Central memory CD4-positive, alpha-beta T cell (primary cell): ENCODE results near the gene TAGLN2.

Experiments
- DNase-seq: peaks from one replicate; pipeline ENCODE4 v3.0.0; 2022

Gene TAGLN2

GRCh38 chr1:159949123-159949522, 23.8 kb upstream of the TAGLN2 start:
- no peak for DNase-seq

- DNase-seq = no peak
These were observed 22.6 kb upstream of the TAGLN2 start for GRCh38 chr1:159947942-159948341.

- no peak for DNase-seq
These were observed 21.2 kb upstream of the TAGLN2 start for GRCh38 chr1:159946242-159947187.

GRCh38 chr1:159945483-159946241, 20.4 kb upstream of the TAGLN2 start, which contains the start of gene IGSF9:
Gene IGSF9, minus strand, starts transcription at chr1:159945613. Its CDS starts 2,159 bp downstream, at chr1:159943454.
- DNase-seq = peak; percentile 67

- DNase-seq = no peak
These were observed 19.5 kb upstream of the TAGLN2 start for GRCh38 chr1:159944623-159945455.

GRCh38 chr1:159943908-159944622, 18.8 kb upstream of the TAGLN2 start:
- DNase-seq = no peak

GRCh38 chr1:159943278-159943640, 18.0 kb upstream of the TAGLN2 start:
- DNase-seq = no peak

GRCh38 chr1:159942632-159943277, 17.4 kb upstream of the TAGLN2 start:
- DNase-seq = no peak

- DNase-seq = no peak
These were observed 16.6 kb upstream of the TAGLN2 start for GRCh38 chr1:159941591-159942560.

- DNase-seq = no peak
These were observed 15.8 kb upstream of the TAGLN2 start for GRCh38 chr1:159941141-159941540.

GRCh38 chr1:159940006-159940620, 14.8 kb upstream of the TAGLN2 start:
- no peak for DNase-seq

GRCh38 chr1:159939678-159940002, 14.3 kb upstream of the TAGLN2 start:
- DNase-seq = no peak

GRCh38 chr1:159938905-159939677, 13.8 kb upstream of the TAGLN2 start:
- no peak for DNase-seq

- DNase-seq = no peak
These were observed 13.0 kb upstream of the TAGLN2 start for GRCh38 chr1:159938211-159938852.

GRCh38 chr1:159937054-159937750, 11.9 kb upstream of the TAGLN2 start:
- DNase-seq = no peak

- DNase-seq = peak; percentile 67
These were observed 11.1 kb upstream of the TAGLN2 start for GRCh38 chr1:159936273-159936904.

- DNase-seq = no peak
These were observed 10.5 kb upstream of the TAGLN2 start for GRCh38 chr1:159935719-159936272.
